Tibial artery (tissue), 4 donors: ENCODE measurements around the gene LBP.

Source experiments
- DNase-seq, 2 donors: peaks; one replicate each; pipeline ENCODE4 v3.0.0-alpha.2; 2019
- H3K27ac ChIP-seq, 2 donors: fragments of 200-600 bp; sonication (generic) in 1 of 2; 1 replicate in 1 of 2; 2 replicates in 1 of 2; pipeline ENCODE4 v1.5.1; 2018 to 2019; ENCODE audit warnings: mild to moderate bottlenecking in 1 of 2
- H3K27me3 ChIP-seq, 2 donors: fragments of 200-600 bp; sonication (generic) in 1 of 2; one replicate each; pipeline versions ENCODE4 v1.5.1 to v1.6.0; 2016 to 2019
- H3K36me3 ChIP-seq, 3 donors: fragments of 200-600 bp; sonication (generic) in 2 of 3; one replicate each; pipeline ENCODE4 v1.5.1; 2016 to 2019; ENCODE audit warnings: mild to moderate bottlenecking in 2 of 3
- H3K4me1 ChIP-seq, 4 donors: fragments of 200-600 bp; sonication (generic) in 2 of 4; 1 replicate in 3 of 4; 2 replicates in 1 of 4; pipeline ENCODE4 v1.5.1; 2016 to 2019
- H3K4me3 ChIP-seq, 2 donors: fragments of 200-600 bp; sonication (generic) in 1 of 2; 1 replicate in 1 of 2; 2 replicates in 1 of 2; pipeline ENCODE4 v1.5.1; 2018 to 2019; ENCODE audit warnings: mild to moderate bottlenecking in 2 of 2
- H3K9me3 ChIP-seq, 3 donors: fragments of 200-600 bp; sonication (generic) in 1 of 3; one replicate each; pipeline ENCODE4 v1.5.1; 2016 to 2019
- CTCF ChIP-seq, 2 experiments: fragments of 200-600 bp in 1 of 2; fragments of 450-650 bp in 1 of 2; IDR thresholded peaks; one replicate each; pipeline ENCODE4 v1.5.1; 2017 to 2019; ENCODE audit warnings: antibody characterized with exemption in 2 of 2, mild to moderate bottlenecking in 1 of 2, moderate library complexity in 1 of 2
- intact Hi-C: fragments of 100-400 bp; cut with DNase I; formaldehyde crosslinking; loops from one replicate; pipeline ENCODE4 v1.15.0; 2023; ENCODE audit warnings: low total_unique reads

The LBP gene

GRCh38 chr20:38350879-38351775, 4.8 kb downstream of the LBP start:
- Histone ChIP-seq H3K4me1 (peaks cover 0 to 16% (median 0%) of the 10 kb centered on the region in 4 donors), H3K36me3 (no peaks in the 10 kb centered on the region), H3K27me3 (peaks cover 0 to 5% of the 10 kb centered on the region in 2 donors), H3K4me3 (no peak overlapping the region), H3K27ac (peak overlapping the region in 1 of 2 donors; percentile 50), H3K9me3 (no peaks in the 10 kb centered on the region)
- no peak for TF ChIP-seq CTCF (IDR thresholded peaks at IDR 0.05)
- DNase-seq = peak; percentile 85 to 89
- intact Hi-C loops = no loop called here

- no peaks in the 10 kb centered on the region for H3K36me3 ChIP-seq
- peaks cover 0 to 16% (median 0%) of the 10 kb centered on the region in 4 donors for H3K4me1 ChIP-seq
- no peaks in the 10 kb centered on the region for H3K27me3 ChIP-seq
- no peak for DNase-seq
- no peak overlapping the region for H3K27ac ChIP-seq
- H3K4me3 ChIP-seq = no peak overlapping the region
- TF ChIP-seq CTCF (IDR thresholded peaks at IDR 0.05) = no peak
- intact Hi-C loops = no loop called here
- no peaks in the 10 kb centered on the region for H3K9me3 ChIP-seq
These were observed 7.0 kb downstream of the LBP start for GRCh38 chr20:38353316-38353715.

GRCh38 chr20:38354227-38354626, 7.9 kb downstream of the LBP start:
- H3K36me3 ChIP-seq = no peaks in the 10 kb centered on the region
- no peak overlapping the region for H3K27ac ChIP-seq
- no peaks in the 10 kb centered on the region for H3K9me3 ChIP-seq
- peaks cover 0 to 16% (median 0%) of the 10 kb centered on the region in 4 donors for H3K4me1 ChIP-seq
- intact Hi-C loops = no loop called here
- H3K27me3 ChIP-seq = no peaks in the 10 kb centered on the region
- DNase-seq = no peak
- no peak overlapping the region for H3K4me3 ChIP-seq
- no peak for TF ChIP-seq CTCF (IDR thresholded peaks at IDR 0.05)

- intact Hi-C loops = no loop called here
- no peak for DNase-seq
These were observed 9.1 kb downstream of the LBP start for GRCh38 chr20:38355161-38356012.

More at GRCh38 chr20:38355161-38356012, 9.1 kb downstream of the LBP start:
- peaks cover 0 to 13% (median 0%) of the 10 kb centered on the region in 4 donors for H3K4me1 ChIP-seq
- H3K9me3 ChIP-seq = no peaks in the 10 kb centered on the region
- no peak overlapping the region for H3K27ac ChIP-seq
- TF ChIP-seq CTCF (IDR thresholded peaks at IDR 0.05) = no peak
- H3K4me3 ChIP-seq = no peak overlapping the region
- no peaks in the 10 kb centered on the region for H3K27me3 ChIP-seq
- no peaks in the 10 kb centered on the region for H3K36me3 ChIP-seq
